ENCODE measurements around the gene FADS1. TPM values are rescaled to one million over a fixed set of nuclear protein-coding genes. Genes with fewer than 3 reads are reported as not detected.

The FADS1 gene
- total RNA-seq, 1 donor from 2014 or later, result 74.6 TPM

- FAIRE-seq (no peak), DNase-seq (ENCODE audit: low read depth) (no peak)
- H3K36me3 Mint-ChIP-seq (ENCODE audit: low read depth, unreplicated experiment), result peaks cover 18% of the 10 kb centered on the region
- H3K79me2 ChIP-seq (ENCODE audit: insufficient read depth, low read length), result no peaks in the 10 kb centered on the region
- H3K36me3 ChIP-seq (ENCODE audit: insufficient read depth, low read length), result peaks cover 6% of the 10 kb centered on the region
- no peaks in the 10 kb centered on the region for H3K4me1 ChIP-seq (ENCODE audit: insufficient read depth, low read length)
- no peak overlapping the region for H3K4me2 ChIP-seq (ENCODE audit: low read length)
- no peaks in the 10 kb centered on the region for H3K4me1 Mint-ChIP-seq (ENCODE audit: low read depth, unreplicated experiment)
- no peak for TF ChIP-seq EZH2 (IDR thresholded peaks at IDR 0.05; ENCODE audit: insufficient read depth, low read length)
- TF ChIP-seq, protein P1, sequence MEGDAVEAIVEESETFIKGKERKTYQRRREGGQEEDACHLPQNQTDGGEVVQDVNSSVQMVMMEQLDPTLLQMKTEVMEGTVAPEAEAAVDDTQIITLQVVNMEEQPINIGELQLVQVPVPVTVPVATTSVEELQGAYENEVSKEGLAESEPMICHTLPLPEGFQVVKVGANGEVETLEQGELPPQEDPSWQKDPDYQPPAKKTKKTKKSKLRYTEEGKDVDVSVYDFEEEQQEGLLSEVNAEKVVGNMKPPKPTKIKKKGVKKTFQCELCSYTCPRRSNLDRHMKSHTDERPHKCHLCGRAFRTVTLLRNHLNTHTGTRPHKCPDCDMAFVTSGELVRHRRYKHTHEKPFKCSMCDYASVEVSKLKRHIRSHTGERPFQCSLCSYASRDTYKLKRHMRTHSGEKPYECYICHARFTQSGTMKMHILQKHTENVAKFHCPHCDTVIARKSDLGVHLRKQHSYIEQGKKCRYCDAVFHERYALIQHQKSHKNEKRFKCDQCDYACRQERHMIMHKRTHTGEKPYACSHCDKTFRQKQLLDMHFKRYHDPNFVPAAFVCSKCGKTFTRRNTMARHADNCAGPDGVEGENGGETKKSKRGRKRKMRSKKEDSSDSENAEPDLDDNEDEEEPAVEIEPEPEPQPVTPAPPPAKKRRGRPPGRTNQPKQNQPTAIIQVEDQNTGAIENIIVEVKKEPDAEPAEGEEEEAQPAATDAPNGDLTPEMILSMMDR (IDR thresholded peaks at IDR 0.05; ENCODE audit: insufficient read depth, low read depth, low read length), result no peak
- H3K4me3 Mint-ChIP-seq (ENCODE audit: unreplicated experiment), result no peak overlapping the region
- no peak overlapping the region for H3K4me3 ChIP-seq (ENCODE audit: insufficient read depth, low read depth, low read length)
- H3K27ac Mint-ChIP-seq (ENCODE audit: unreplicated experiment), result no peak overlapping the region
- H3K9me3 ChIP-seq (ENCODE audit: insufficient read depth, low read depth, low read length), result no peaks in the 10 kb centered on the region
- no peak overlapping the region for H3K9ac ChIP-seq (ENCODE audit: low read length)
- no peaks in the 10 kb centered on the region for H3K27me3 Mint-ChIP-seq (ENCODE audit: low read depth, unreplicated experiment)
- no peaks in the 10 kb centered on the region for H3K27me3 ChIP-seq (ENCODE audit: insufficient read depth, low read length)
- H3K9me3 Mint-ChIP-seq (ENCODE audit: unreplicated experiment), result no peaks in the 10 kb centered on the region
- H2AFZ ChIP-seq (ENCODE audit: low read depth, low read length), result no peak overlapping the region
- H3K27ac ChIP-seq (ENCODE audit: low read depth, low read length), result no peak overlapping the region
- H4K20me1 ChIP-seq (ENCODE audit: insufficient read depth, low read length), result peaks cover 10% of the 10 kb centered on the region
Observed at GRCh38 chr11:61864814-61865775, 48.3 kb upstream of the FADS1 start.

- Histone ChIP-seq H4K20me1 (ENCODE audit: insufficient read depth, low read length) (peaks cover 13% of the 10 kb centered on the region), H3K79me2 (ENCODE audit: insufficient read depth, low read length) (no peaks in the 10 kb centered on the region), H3K4me2 (ENCODE audit: low read length) (no peak overlapping the region), H3K9me3 (ENCODE audit: insufficient read depth, low read depth, low read length) (no peaks in the 10 kb centered on the region), H3K4me3 (ENCODE audit: insufficient read depth, low read depth, low read length) (no peak overlapping the region), H3K27me3 (ENCODE audit: insufficient read depth, low read length) (no peaks in the 10 kb centered on the region), H3K27ac (ENCODE audit: low read depth, low read length) (no peak overlapping the region), H3K4me1 (ENCODE audit: insufficient read depth, low read length) (no peaks in the 10 kb centered on the region), H3K36me3 (ENCODE audit: insufficient read depth, low read length) (peaks cover 15% of the 10 kb centered on the region), H2AFZ (ENCODE audit: low read depth, low read length) (no peak overlapping the region), H3K9ac (ENCODE audit: low read length) (no peak overlapping the region)
- FAIRE-seq (no peak), DNase-seq (ENCODE audit: low read depth) (no peak)
- H3K27ac Mint-ChIP-seq (ENCODE audit: unreplicated experiment), result no peak overlapping the region
- peaks cover 21% of the 10 kb centered on the region for H3K36me3 Mint-ChIP-seq (ENCODE audit: low read depth, unreplicated experiment)
- no peaks in the 10 kb centered on the region for H3K9me3 Mint-ChIP-seq (ENCODE audit: unreplicated experiment)
- no peak overlapping the region for H3K4me3 Mint-ChIP-seq (ENCODE audit: unreplicated experiment)
- no peak for TF ChIP-seq EZH2 (IDR thresholded peaks at IDR 0.05; ENCODE audit: insufficient read depth, low read length)
- TF ChIP-seq, protein P1 (IDR thresholded peaks at IDR 0.05; ENCODE audit: insufficient read depth, low read depth, low read length), result no peak
- H3K4me1 Mint-ChIP-seq (ENCODE audit: low read depth, unreplicated experiment), result no peaks in the 10 kb centered on the region
- H3K27me3 Mint-ChIP-seq (ENCODE audit: low read depth, unreplicated experiment), result no peaks in the 10 kb centered on the region
Observed at GRCh38 chr11:61863548-61864081, 46.8 kb upstream of the FADS1 start.

Data from astrocyte (in vitro differentiated cells and primary cell).